ENCODE results near the gene CYBC1.

Gene CYBC1

GRCh38 chr17:82477934-82478333 lies 27.4 kb upstream of the CYBC1 start:
- H3K9ac ChIP-seq (ENCODE audit: low read depth, low read length), result no peak overlapping the region
- H3K36me3 ChIP-seq (ENCODE audit: insufficient read depth, low read length), result peaks cover 94% of the 10 kb centered on the region
- H3K4me3 ChIP-seq (ENCODE audit: low read depth in 1 of 2, low read length in 2 of 2), result no peak overlapping the region
- no peak overlapping the region for H2AFZ ChIP-seq (ENCODE audit: low read depth, low read length)
- peaks cover 17% of the 10 kb centered on the region for H3K79me2 ChIP-seq (ENCODE audit: insufficient read depth, low read length)
- no peaks in the 10 kb centered on the region for H3K27me3 ChIP-seq (ENCODE audit: insufficient read depth, low read length, poor library complexity)
- no peak overlapping the region for H3K4me2 ChIP-seq (ENCODE audit: insufficient read depth, low read length)
- TF ChIP-seq EZH2 (IDR thresholded peaks at IDR 0.05; ENCODE audit: borderline replicate concordance, low read depth, low read length, severe bottlenecking), result no peak
- TF ChIP-seq, protein P1, sequence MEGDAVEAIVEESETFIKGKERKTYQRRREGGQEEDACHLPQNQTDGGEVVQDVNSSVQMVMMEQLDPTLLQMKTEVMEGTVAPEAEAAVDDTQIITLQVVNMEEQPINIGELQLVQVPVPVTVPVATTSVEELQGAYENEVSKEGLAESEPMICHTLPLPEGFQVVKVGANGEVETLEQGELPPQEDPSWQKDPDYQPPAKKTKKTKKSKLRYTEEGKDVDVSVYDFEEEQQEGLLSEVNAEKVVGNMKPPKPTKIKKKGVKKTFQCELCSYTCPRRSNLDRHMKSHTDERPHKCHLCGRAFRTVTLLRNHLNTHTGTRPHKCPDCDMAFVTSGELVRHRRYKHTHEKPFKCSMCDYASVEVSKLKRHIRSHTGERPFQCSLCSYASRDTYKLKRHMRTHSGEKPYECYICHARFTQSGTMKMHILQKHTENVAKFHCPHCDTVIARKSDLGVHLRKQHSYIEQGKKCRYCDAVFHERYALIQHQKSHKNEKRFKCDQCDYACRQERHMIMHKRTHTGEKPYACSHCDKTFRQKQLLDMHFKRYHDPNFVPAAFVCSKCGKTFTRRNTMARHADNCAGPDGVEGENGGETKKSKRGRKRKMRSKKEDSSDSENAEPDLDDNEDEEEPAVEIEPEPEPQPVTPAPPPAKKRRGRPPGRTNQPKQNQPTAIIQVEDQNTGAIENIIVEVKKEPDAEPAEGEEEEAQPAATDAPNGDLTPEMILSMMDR (IDR thresholded peaks at IDR 0.05; ENCODE audit: borderline replicate concordance, extremely low read depth, low read length, poor library complexity, severe bottlenecking), result no peak
- DNase-seq, result no peak
- ATAC-seq (ENCODE audit: insufficient read depth, low read depth), result no peak
- no peak overlapping the region for H3K27ac ChIP-seq (ENCODE audit: low read length)
- no peaks in the 10 kb centered on the region for H3K4me1 ChIP-seq (ENCODE audit: insufficient read depth, low read length)
- peaks cover 23% of the 10 kb centered on the region; the same call in 1 of the 2 replicates for H4K20me1 ChIP-seq (ENCODE audit: insufficient read depth, low read length)
- H3K9me3 ChIP-seq (ENCODE audit: insufficient read depth, low read length, severe bottlenecking), result no peaks in the 10 kb centered on the region

DNA sequence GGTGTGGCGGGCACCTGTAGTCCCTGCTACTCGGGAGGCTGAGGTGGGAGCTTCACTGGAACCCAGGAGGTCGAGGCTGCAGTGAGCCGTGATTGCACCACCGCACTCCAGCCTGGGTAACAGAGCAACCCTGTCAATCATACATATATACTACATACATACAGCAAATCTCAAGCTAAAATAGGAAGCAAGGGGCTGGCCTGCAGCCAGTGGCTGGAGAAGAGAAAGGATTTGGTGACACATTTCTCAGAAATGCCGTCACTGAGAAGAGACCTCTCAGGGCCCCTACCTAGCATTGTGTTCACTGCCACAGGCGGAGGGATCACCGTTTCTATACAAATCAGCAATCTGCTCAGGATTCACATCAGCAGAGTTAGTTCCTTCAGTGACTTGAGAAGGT lies 24.9 kb upstream of the CYBC1 start:
- Histone ChIP-seq H3K4me1 (ENCODE audit: insufficient read depth, low read length) (no peaks in the 10 kb centered on the region), H3K79me2 (ENCODE audit: insufficient read depth, low read length) (peaks cover 20% of the 10 kb centered on the region), H3K9me3 (ENCODE audit: insufficient read depth, low read length, severe bottlenecking) (no peaks in the 10 kb centered on the region), H4K20me1 (ENCODE audit: insufficient read depth, low read length) (peaks cover 23% of the 10 kb centered on the region; the same call in 1 of the 2 replicates), H3K27ac (ENCODE audit: low read length) (no peak overlapping the region), H3K36me3 (ENCODE audit: insufficient read depth, low read length) (peaks cover 87% of the 10 kb centered on the region), H3K4me2 (ENCODE audit: insufficient read depth, low read length) (no peak overlapping the region), H2AFZ (ENCODE audit: low read depth, low read length) (no peak overlapping the region), H3K9ac (ENCODE audit: low read depth, low read length) (no peak overlapping the region), H3K27me3 (ENCODE audit: insufficient read depth, low read length, poor library complexity) (no peaks in the 10 kb centered on the region), H3K4me3 (ENCODE audit: low read depth in 1 of 2, low read length in 2 of 2) (no peak overlapping the region)
- no peak for ATAC-seq (ENCODE audit: insufficient read depth, low read depth)
- DNase-seq, result no peak
- no peak for TF ChIP-seq EZH2 (IDR thresholded peaks at IDR 0.05; ENCODE audit: borderline replicate concordance, low read depth, low read length, severe bottlenecking)
- TF ChIP-seq, protein P1 (IDR thresholded peaks at IDR 0.05; ENCODE audit: borderline replicate concordance, extremely low read depth, low read length, poor library complexity, severe bottlenecking), result no peak

- H3K4me2 ChIP-seq (ENCODE audit: insufficient read depth, low read length), result no peak overlapping the region
- no peaks in the 10 kb centered on the region for H3K27me3 ChIP-seq (ENCODE audit: insufficient read depth, low read length, poor library complexity)
- no peak for DNase-seq
- peaks cover 26% of the 10 kb centered on the region for H3K79me2 ChIP-seq (ENCODE audit: insufficient read depth, low read length)
- H3K4me1 ChIP-seq (ENCODE audit: insufficient read depth, low read length), result no peaks in the 10 kb centered on the region
- H3K9ac ChIP-seq (ENCODE audit: low read depth, low read length), result no peak overlapping the region
- H3K27ac ChIP-seq (ENCODE audit: low read length), result no peak overlapping the region
- no peak overlapping the region for H3K4me3 ChIP-seq (ENCODE audit: low read depth in 1 of 2, low read length in 2 of 2)
- H3K36me3 ChIP-seq (ENCODE audit: insufficient read depth, low read length), result peaks cover 86% of the 10 kb centered on the region
- TF ChIP-seq, protein P1 (IDR thresholded peaks at IDR 0.05; ENCODE audit: borderline replicate concordance, extremely low read depth, low read length, poor library complexity, severe bottlenecking), result no peak
- no peak for TF ChIP-seq EZH2 (IDR thresholded peaks at IDR 0.05; ENCODE audit: borderline replicate concordance, low read depth, low read length, severe bottlenecking)
- 0 out of 2 replicates have a peak, but pooled peaks cover 19% of the 10 kb centered on the region for H4K20me1 ChIP-seq (ENCODE audit: insufficient read depth, low read length)
- ATAC-seq (ENCODE audit: insufficient read depth, low read depth), result no peak
- H2AFZ ChIP-seq (ENCODE audit: low read depth, low read length), result no peak overlapping the region
- H3K9me3 ChIP-seq (ENCODE audit: insufficient read depth, low read length, severe bottlenecking), result no peaks in the 10 kb centered on the region
Observed at GRCh38 chr17:82474223-82475010, 23.9 kb upstream of the CYBC1 start.
